ENCODE data around the gene OR5M10.

OR5M10 gene

GRCh38 chr11:56543739-56544138 lies 33.8 kb downstream of the OR5M10 start:
- DNase-seq (ENCODE audit: low read depth) = no peak
- TF ChIP-seq CTCF (IDR thresholded peaks at IDR 0.05; ENCODE audit: low read length, missing control alignments) = no peak
- no peak overlapping the region for H3K4me3 ChIP-seq (replicated peaks; ENCODE audit: low read depth, low read length)

GRCh38 chr11:56543157-56543556 lies 34.4 kb downstream of the OR5M10 start, which contains the start of gene OR5M11:
OR5M11 (minus strand) TSS chr11:56543257; CDS start chr11:56543257, 0 bp downstream.
- DNase-seq (ENCODE audit: low read depth) = no peak
- TF ChIP-seq CTCF (IDR thresholded peaks at IDR 0.05; ENCODE audit: low read length, missing control alignments) = no peak

DNA sequence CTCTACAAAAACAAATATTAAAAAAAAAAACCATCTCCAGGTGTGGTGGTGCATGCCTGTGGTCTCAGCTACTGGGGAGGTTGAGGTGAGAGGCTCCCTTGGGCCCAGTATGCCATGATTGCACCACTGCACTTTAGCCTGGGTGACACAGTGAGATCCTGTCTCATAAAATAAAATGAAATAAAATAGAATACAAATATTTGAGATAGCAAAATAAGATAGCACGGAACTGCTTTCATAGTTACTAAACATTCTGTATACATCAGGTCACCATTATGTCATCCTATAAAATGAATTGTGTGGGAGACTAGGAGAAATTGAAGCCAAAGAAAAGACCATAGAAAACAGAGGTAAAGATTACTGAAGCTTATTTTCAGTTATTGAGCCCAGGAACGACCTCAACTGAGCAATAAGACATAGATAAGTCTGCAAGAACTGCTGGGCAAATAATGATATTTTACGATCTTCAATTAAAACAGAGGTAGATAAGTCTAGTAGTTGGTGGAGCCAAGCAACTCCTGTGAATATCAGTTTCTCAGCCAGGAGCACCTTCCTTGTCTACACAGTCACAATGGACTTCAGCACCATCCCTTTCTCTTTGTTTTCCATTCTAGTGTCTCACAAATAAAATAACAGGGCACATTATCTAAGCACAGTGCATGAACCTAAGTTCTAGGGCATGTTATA lies 44.3 kb downstream of the OR5M10 start:
- DNase-seq (ENCODE audit: low read depth) = no peak
- no peak overlapping the region for H3K4me3 ChIP-seq (replicated peaks; ENCODE audit: low read depth, low read length)
- TF ChIP-seq CTCF (IDR thresholded peaks at IDR 0.05; ENCODE audit: low read length, missing control alignments) = no peak

More at GRCh38 chr11:56543157-56543556, 34.4 kb downstream of the OR5M10 start, which contains the start of gene OR5M11:
- H3K4me3 ChIP-seq (replicated peaks; ENCODE audit: low read depth, low read length) = no peak within 1 kb of the TSS

- no peak for TF ChIP-seq CTCF (IDR thresholded peaks at IDR 0.05; ENCODE audit: low read length, missing control alignments)
- H3K4me3 ChIP-seq (replicated peaks; ENCODE audit: low read depth, low read length) = no peak overlapping the region
- DNase-seq (ENCODE audit: low read depth) = no peak
These were observed 45.7 kb downstream of the OR5M10 start for GRCh38 chr11:56531856-56532255.

Measured in fibroblast of pulmonary artery (primary cell).